Measurements from ENCODE around the gene FGFBP2.
A peak's percentile ranks its signal among the peaks of the same experiment; 100 is the strongest.
"Not testable (repeated sequence)": the region's sequence is repeated elsewhere in the genome, so short reads cannot be mapped to it uniquely, and the experiment has no call there.

Gene FGFBP2

GRCh38 chr4:15920723-15921591 is 42.0 kb downstream of the FGFBP2 start:
- peak; percentile 42 for ATAC-seq

GRCh38 chr4:15918484-15919129 is 44.4 kb downstream of the FGFBP2 start:
- no peak for DNase-seq
- H3K27me3 Mint-ChIP-seq = peaks cover 28% of the 10 kb centered on the region
- no peak for ATAC-seq
- peak overlapping the region in 1 of 2 donors; percentile 28 for H3K27ac Mint-ChIP-seq
- no peak overlapping the region for H3K4me3 Mint-ChIP-seq
- H3K4me1 Mint-ChIP-seq = peaks cover 13% of the 10 kb centered on the region
- H3K9me3 Mint-ChIP-seq = peaks cover 6 to 7% of the 10 kb centered on the region in 2 donors

More at GRCh38 chr4:15920723-15921591, 42.0 kb downstream of the FGFBP2 start:
- DNase-seq = no peak
- Mint-ChIP-seq H3K4me1 (no peaks in the 10 kb centered on the region), H3K27ac (no peak overlapping the region), H3K27me3 (peaks cover 38% of the 10 kb centered on the region), H3K9me3 (peaks cover 2 to 3% of the 10 kb centered on the region in 2 donors), H3K4me3 (no peak overlapping the region)

GRCh38 chr4:15917297-15917696 is 45.7 kb downstream of the FGFBP2 start:
- no peak for ATAC-seq

GRCh38 chr4:15916358-15916757 is 46.6 kb downstream of the FGFBP2 start:
- not testable (repeated sequence) for H3K9me3 Mint-ChIP-seq, ATAC-seq, H3K4me3 Mint-ChIP-seq, H3K27ac Mint-ChIP-seq, DNase-seq
- Mint-ChIP-seq H3K27me3 (peaks cover 21% of the 10 kb centered on the region), H3K4me1 (peaks cover 13% of the 10 kb centered on the region)

More at GRCh38 chr4:15917297-15917696, 45.7 kb downstream of the FGFBP2 start:
- peaks cover 13% of the 10 kb centered on the region for H3K4me1 Mint-ChIP-seq
- DNase-seq = no peak
- no peak overlapping the region for H3K27ac Mint-ChIP-seq
- no peak overlapping the region for H3K4me3 Mint-ChIP-seq
- peaks cover 28% of the 10 kb centered on the region for H3K27me3 Mint-ChIP-seq
- H3K9me3 Mint-ChIP-seq = peaks cover 6 to 7% of the 10 kb centered on the region in 2 donors

- DNase-seq = peak in 1 of 2 donors; percentile 17
- Mint-ChIP-seq H3K9me3 (peaks cover 6 to 7% of the 10 kb centered on the region in 2 donors), H3K4me1 (peaks cover 13% of the 10 kb centered on the region), H3K27me3 (peaks cover 17% of the 10 kb centered on the region), H3K27ac (no peak overlapping the region), H3K4me3 (no peak overlapping the region)
- ATAC-seq = peak; percentile 85
These were observed 48.2 kb downstream of the FGFBP2 start for GRCh38 chr4:15914736-15915135.

DNA sequence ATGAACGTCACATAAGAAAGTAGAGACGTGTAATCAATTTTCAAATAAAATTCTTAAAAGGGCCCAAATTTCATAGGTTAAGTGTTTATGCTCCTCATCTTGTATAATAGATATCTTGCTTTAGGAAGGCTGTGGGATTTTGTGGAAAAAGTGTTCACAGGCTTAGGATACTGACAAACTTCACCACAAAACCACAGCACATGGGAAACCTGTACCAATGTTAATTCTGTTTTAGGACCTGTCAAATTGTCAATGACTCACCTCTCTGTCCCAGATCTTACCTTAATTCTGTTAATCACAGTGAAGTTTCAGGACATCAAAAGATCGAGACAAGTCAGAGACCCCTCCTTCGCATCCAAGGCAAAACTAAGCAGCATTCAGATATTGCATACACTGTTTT is 48.7 kb downstream of the FGFBP2 start:
- Mint-ChIP-seq H3K4me3 (no peak overlapping the region), H3K9me3 (peaks cover 6 to 7% of the 10 kb centered on the region in 2 donors), H3K27ac (no peak overlapping the region), H3K4me1 (peaks cover 13% of the 10 kb centered on the region), H3K27me3 (peaks cover 12% of the 10 kb centered on the region)
- DNase-seq (no peak), ATAC-seq (peak; percentile 33)

GRCh38 chr4:15913631-15913970 is 49.4 kb downstream of the FGFBP2 start:
- no peak overlapping the region for H3K27ac Mint-ChIP-seq
- ATAC-seq (peak; percentile 37), DNase-seq (no peak)
- peaks cover 6 to 7% of the 10 kb centered on the region in 2 donors for H3K9me3 Mint-ChIP-seq
- no peak overlapping the region for H3K4me3 Mint-ChIP-seq
- H3K27me3 Mint-ChIP-seq = peaks cover 8% of the 10 kb centered on the region
- H3K4me1 Mint-ChIP-seq = peaks cover 13% of the 10 kb centered on the region

DNA sequence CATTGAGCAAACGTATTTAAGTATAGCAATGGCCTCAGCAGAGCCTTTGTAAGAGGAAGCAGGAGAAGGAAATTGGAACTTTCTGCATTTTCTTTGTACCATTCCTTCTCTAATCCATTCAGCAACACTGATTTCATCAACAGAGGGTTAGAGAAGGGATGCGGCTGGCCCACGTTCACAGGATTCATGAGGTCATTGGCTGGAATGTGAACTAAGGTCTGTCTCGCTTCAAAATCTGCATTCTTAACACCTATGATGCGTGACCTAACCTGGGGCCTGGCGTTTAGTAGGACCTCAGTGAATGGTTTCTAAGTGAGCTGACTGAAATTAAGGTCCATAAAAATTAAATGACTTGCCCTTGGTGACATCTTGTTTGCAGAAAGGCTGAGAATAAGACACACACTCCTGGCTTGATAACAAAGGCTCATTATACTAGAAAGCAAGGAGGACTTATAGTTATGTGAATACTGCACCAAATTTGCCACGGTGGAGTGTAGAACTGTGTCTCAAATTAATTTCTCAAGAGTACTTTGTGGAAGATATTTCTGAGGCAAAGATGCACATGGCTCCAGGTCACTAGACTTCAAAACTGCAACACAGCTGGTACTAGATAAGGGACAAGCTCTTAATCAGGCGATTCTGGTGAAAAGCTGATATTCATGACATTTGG is 49.9 kb downstream of the FGFBP2 start:
- no peak for ATAC-seq
- H3K4me3 Mint-ChIP-seq = no peak overlapping the region
- peaks cover 13% of the 10 kb centered on the region for H3K4me1 Mint-ChIP-seq
- H3K27ac Mint-ChIP-seq = no peak overlapping the region
- DNase-seq = no peak
- H3K27me3 Mint-ChIP-seq = peaks cover 8% of the 10 kb centered on the region
- H3K9me3 Mint-ChIP-seq = peaks cover 6 to 7% of the 10 kb centered on the region in 2 donors

- DNase-seq (no peak), ATAC-seq (no peak)
- Mint-ChIP-seq H3K9me3 (peaks cover 6 to 7% of the 10 kb centered on the region in 2 donors), H3K4me3 (no peak overlapping the region), H3K27me3 (peaks cover 8% of the 10 kb centered on the region), H3K27ac (no peak overlapping the region), H3K4me1 (peaks cover 13% of the 10 kb centered on the region)
These were observed 50.7 kb downstream of the FGFBP2 start for GRCh38 chr4:15912236-15912635.

All from stimulated activated naive CD8-positive, alpha-beta T cell treated with anti-CD3 and anti-CD28 coated beads, Interleukin-15, amount 100 ng/mL, for 72 hours (primary cell).